Keratinocyte (primary cell): ENCODE data around the gene SUPT6H.

Experiments
- CTCF ChIP-seq, 3 experiments: IDR thresholded peaks in 1 of 3; conservative IDR thresholded peaks in 1 of 3; optimal IDR thresholded peaks in 1 of 3; 2 replicates in 2 of 3; 3 replicates in 1 of 3; pipeline versions ENCODE3 to v1.5.1; 2011; ENCODE audit warnings: low read length in 3 of 3, mild to moderate bottlenecking in 3 of 3, moderate library complexity in 2 of 3, control low read depth in 1 of 3, inconsistent platforms in 1 of 3; ENCODE audit not compliant: insufficient read depth in 2 of 3; ENCODE audit errors: extremely low read depth in 1 of 3
- EZH2 ChIP-seq: IDR thresholded peaks from one replicate; pipeline ENCODE4 v1.6.1; 2012; ENCODE audit warnings: inconsistent platforms, mild to moderate bottlenecking, low read length, moderate library complexity

GRCh38 chr17:28634206-28634865 lies 27.7 kb upstream of the SUPT6H start:
- TF ChIP-seq CTCF (optimal IDR thresholded peaks at IDR 0.05 in 1 of 3, IDR thresholded peaks at IDR 0.05 in 1 of 3, conservative IDR thresholded peaks at IDR 0.05 in 1 of 3; ENCODE audit: extremely low read depth in 1 of 3, insufficient read depth in 2 of 3, low read length in 3 of 3) (no peak), EZH2 (no peak)
